ENCODE results near the gene SYT15. TPM values are rescaled to one million over a fixed set of nuclear protein-coding genes. Genes with fewer than 3 reads are reported as not detected.
"Not testable (repeated sequence)": the region's sequence is repeated elsewhere in the genome, so short reads cannot be mapped to it uniquely, and the experiment has no call there.

Gene SYT15
- total RNA-seq, 1 experiment from 2014 or later, result not detected

DNA sequence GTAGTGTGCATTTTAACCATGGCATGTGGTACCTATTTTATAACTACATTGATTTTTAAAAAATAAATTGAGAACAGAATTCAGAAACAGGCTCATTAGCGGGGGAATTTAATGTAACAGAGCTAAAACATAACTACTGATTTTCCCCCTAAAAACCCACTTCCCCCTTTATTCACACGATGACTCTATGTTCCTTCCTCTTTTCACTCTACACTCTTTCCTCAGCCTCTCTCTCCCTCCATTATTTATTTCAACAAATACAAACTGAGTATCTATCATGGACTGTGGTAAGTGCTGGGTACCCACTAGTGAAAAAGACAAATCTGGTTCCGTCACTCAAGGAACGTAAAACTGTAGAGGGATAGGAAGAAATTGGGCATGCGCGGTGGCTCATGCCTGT, 36.6 kb downstream of the SYT15 start:
- DNase-seq (ENCODE audit: low read depth, low spot score); in situ Hi-C loops (cut with HindIII; ENCODE audit: low pct_unique_long_range_greater_than_20kb, low sequenced_read_pairs): not testable (repeated sequence)

GRCh38 chr10:46616227-46616626, 37.3 kb downstream of the SYT15 start:
- in situ Hi-C loops (cut with HindIII; ENCODE audit: low pct_unique_long_range_greater_than_20kb, low sequenced_read_pairs); DNase-seq (ENCODE audit: low read depth, low spot score): not testable (repeated sequence)

GRCh38 chr10:46617134-46617533, 38.2 kb downstream of the SYT15 start:
- in situ Hi-C loops (cut with HindIII; ENCODE audit: low pct_unique_long_range_greater_than_20kb, low sequenced_read_pairs); DNase-seq (ENCODE audit: low read depth, low spot score): not testable (repeated sequence)

DNA sequence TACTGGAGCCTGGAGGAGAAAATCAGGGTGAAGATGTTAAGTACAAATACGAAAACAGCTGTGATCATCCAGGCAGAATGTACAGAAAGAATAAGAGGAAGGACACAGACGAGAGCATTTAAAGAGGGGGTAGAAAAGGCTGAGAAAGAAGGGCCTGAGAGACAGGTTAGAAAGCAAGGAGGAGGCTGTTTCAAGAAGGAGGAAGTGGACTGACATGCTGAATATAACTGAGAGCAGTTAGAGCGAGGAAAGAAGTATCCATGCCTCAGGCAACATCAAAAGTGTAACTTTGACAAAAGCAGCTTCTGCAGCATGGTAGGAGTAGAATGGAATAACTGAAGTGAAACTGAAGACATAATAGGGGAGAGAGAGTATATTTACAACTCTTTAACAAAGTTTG, 39.0 kb downstream of the SYT15 start:
- DNase-seq (ENCODE audit: low read depth, low spot score); in situ Hi-C loops (cut with HindIII; ENCODE audit: low pct_unique_long_range_greater_than_20kb, low sequenced_read_pairs): not testable (repeated sequence)

DNA sequence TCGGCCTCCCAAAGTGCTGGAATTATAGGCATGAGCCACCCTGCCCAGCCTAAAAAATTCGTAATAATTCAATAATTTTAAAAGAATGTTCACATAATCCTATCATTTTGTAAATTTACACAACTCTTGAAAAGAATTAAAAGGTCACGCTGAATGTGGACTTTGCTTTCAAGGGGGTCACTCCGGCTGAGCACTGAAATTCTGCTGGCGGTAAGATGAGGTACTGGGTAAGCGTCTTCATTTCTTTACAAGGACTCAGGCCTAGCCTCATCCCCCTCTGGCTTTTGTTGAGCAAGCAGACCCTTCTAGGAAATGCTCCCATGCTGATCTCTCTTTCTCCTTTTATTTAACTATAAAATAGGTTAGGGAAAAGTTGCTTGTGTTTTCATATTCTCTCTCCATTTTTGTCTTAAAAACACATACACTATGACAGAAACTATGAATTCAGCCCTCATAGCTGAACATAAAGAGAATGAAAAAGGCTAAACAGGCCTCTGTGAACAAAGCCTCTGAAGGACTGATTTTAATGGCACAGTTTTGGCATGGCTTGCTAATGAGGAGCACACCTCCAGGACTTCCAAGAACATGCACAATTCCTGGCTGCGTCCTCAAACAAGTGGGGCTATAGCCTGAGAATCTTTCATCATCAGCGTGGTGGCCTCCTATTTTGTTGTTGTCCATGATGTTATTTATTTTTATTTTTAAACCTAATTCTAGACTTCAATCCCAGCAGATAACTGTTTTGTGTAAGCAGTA, 45.1 kb downstream of the SYT15 start:
- DNase-seq (ENCODE audit: low read depth, low spot score); in situ Hi-C loops (cut with HindIII; ENCODE audit: low pct_unique_long_range_greater_than_20kb, low sequenced_read_pairs): not testable (repeated sequence)

DNA sequence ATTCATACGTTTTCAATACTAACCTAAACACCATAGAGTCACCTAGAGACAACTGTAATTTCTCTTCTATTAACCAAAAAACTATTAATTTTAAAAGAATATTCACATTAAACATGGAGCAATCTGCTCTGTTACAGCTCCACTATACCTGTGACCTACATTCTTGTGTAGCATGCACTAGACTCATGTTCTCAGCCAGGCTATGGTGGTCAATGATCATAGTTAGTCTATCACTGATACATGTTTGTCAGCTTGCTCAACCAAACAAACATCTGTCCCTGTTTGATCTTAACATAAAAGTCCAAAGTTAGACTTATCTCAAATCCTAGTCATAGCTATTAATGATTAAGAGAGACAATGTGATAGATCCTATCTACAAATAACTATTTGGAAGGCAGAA, 50.9 kb downstream of the SYT15 start:
- DNase-seq (ENCODE audit: low read depth, low spot score); in situ Hi-C loops (cut with HindIII; ENCODE audit: low pct_unique_long_range_greater_than_20kb, low sequenced_read_pairs): not testable (repeated sequence)

DNA sequence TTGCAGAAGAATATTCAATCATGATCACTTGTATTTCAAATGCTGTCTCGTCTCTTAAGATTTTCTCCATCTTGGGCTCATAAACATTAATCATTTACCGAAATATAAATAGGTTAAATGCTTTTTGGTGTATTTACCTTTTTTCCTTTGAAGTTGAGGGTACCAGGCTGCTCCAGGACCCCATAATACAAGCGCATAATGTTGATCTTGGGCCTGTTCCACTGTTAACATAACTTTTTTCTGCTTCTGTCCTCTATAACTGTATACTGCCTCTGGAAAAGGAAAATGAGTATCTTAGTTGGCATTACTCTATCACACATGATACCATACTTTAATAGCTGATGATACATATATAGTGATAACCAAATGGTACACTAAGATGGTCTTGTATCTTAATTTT, 51.9 kb downstream of the SYT15 start:
- in situ Hi-C loops (cut with HindIII; ENCODE audit: low pct_unique_long_range_greater_than_20kb, low sequenced_read_pairs); DNase-seq (ENCODE audit: low read depth, low spot score): not testable (repeated sequence)

DNA sequence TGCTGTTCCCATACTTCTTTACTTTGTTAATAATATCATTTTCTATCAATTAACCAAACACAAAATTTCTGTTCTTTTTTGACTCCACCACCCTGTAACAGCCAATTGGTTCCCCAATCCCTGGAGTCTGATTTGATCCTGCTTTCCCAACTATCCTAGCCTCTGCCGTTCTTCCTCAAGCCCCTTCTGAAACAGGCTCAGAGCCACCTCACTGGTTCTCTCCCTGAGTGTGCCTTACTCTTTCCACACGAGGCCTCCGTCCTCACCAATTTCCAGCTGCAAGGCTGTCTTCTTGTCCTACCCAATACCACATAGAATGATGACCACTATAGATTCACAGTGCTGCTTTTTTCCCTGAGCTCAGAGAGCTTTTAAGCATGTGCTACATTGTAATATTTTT, 52.8 kb downstream of the SYT15 start:
- DNase-seq (ENCODE audit: low read depth, low spot score); in situ Hi-C loops (cut with HindIII; ENCODE audit: low pct_unique_long_range_greater_than_20kb, low sequenced_read_pairs): not testable (repeated sequence)

DNA sequence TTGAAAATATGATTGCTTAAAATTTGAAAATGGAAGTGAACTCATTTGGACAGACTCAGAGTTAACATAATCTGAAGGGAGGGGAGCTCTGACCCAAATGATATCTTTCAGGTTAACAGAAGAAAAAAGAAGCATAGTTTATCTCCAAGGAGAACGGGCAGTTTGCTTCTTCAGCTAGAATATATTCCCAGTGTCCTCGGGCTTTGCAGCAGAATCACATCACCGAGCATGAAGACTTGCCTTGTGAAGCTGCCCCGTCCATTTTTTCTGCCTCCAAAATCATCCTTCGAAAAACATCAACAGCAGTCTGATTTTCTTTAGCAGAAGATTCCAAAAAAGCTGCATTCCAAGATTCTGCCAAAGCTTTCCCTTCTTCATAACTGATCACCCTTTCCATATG, 55.8 kb downstream of the SYT15 start:
- in situ Hi-C loops (cut with HindIII; ENCODE audit: low pct_unique_long_range_greater_than_20kb, low sequenced_read_pairs); DNase-seq (ENCODE audit: low read depth, low spot score): not testable (repeated sequence)

- in situ Hi-C loops (cut with HindIII; ENCODE audit: low pct_unique_long_range_greater_than_20kb, low sequenced_read_pairs); DNase-seq (ENCODE audit: low read depth, low spot score): not testable (repeated sequence)
Observed at GRCh38 chr10:46635364-46635959, 56.5 kb downstream of the SYT15 start.

DNA sequence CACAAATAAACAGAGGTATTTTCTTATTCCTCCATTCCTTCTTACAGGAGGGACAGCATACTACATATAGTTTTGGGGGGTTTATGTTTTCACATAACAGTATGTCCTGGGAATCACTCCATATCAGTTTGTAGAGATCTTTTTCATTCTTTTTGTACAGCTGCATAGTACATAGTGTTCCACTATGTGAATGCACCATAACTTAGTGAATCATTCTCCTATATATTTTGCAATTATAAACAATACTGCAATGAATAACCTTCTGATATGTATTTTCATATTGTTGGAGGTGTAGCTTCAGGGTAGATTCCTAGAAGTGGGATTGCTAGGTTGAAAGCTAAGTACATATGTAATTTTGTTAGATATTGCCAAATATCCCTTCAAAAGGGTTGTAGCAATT, 61.1 kb downstream of the SYT15 start:
- in situ Hi-C loops (cut with HindIII; ENCODE audit: low pct_unique_long_range_greater_than_20kb, low sequenced_read_pairs); DNase-seq (ENCODE audit: low read depth, low spot score): not testable (repeated sequence)

Other genes starting within 250 kb of the SYT15 start
- gene ANXA8L1, start 203.4 kb upstream of the SYT15 start, total RNA-seq (2014; rRNA removed; shearing (Covaris generic)), result not detected in 2 replicates
- gene NPY4R, start 113.2 kb upstream of the SYT15 start, total RNA-seq (2014; rRNA removed; shearing (Covaris generic)), result not detected in 2 replicates
- gene GPRIN2, start 22.5 kb upstream of the SYT15 start, total RNA-seq (2014; rRNA removed; shearing (Covaris generic)), result not detected in 2 replicates

All from SK-MEL-5 (cell line).